Epithelial cell of proximal tubule (primary cell): ENCODE measurements around the gene IPO4. TPM values are rescaled to one million over a fixed set of nuclear protein-coding genes. Genes with fewer than 3 reads are reported as not detected.

Experiments used
- DNase-seq: peaks from one replicate; pipeline ENCODE4 v3.0.0-alpha.2; 2011; ENCODE audit warnings: low read depth
- H3K4me3 ChIP-seq: 2 replicates; pipeline ENCODE4 v1.5.1; 2011; ENCODE audit warnings: low read depth, mild to moderate bottlenecking, low read length
- total RNA-seq: library from RNA; depleted of rRNA; stranded (reverse); fragments of >200 nt; gene quantifications from 2 replicates; pipeline ENCODE4 v1.2.3, GENCODE V29; 2015
- TF ChIP-seq, protein P1 (sequence below): conservative IDR thresholded peaks from 2 replicates; pipeline ENCODE4 v1.5.1; 2012; ENCODE audit warnings: low read depth, mild to moderate bottlenecking, low read length

IPO4 gene
- total RNA-seq, 1 donor from 2014 or later = 60.4 TPM

DNA sequence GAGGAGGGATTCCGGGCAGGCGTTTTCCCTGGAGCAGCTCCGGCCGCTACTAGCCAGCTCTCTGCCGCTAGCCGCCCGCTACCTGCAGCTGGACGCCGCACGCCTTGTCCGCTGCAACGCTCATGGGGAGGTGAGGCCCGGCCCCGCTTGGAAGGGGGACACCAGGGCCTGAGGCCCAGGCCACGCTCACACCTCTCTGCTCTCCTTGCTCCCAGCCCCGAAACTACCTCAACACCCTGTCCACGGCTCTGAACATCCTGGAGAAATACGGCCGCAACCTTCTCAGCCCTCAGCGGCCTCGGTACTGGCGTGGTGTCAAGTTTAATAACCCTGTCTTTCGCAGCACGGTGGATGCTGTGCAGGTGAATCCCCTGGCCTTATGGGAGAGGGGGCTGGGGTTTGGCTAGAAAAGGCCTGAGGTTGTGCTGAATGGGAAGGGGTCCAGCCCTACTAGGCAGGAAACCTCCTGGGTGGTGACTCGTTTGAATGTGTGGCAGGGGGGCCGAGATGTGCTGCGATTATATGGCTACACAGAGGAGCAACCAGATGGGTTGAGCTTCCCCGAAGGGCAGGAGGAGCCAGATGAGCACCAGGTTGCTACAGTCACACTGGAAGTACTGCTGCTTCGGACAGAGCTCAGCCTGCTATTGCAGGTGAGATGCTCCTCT is 40.7 kb downstream of the IPO4 start:
- TF ChIP-seq, protein P1, sequence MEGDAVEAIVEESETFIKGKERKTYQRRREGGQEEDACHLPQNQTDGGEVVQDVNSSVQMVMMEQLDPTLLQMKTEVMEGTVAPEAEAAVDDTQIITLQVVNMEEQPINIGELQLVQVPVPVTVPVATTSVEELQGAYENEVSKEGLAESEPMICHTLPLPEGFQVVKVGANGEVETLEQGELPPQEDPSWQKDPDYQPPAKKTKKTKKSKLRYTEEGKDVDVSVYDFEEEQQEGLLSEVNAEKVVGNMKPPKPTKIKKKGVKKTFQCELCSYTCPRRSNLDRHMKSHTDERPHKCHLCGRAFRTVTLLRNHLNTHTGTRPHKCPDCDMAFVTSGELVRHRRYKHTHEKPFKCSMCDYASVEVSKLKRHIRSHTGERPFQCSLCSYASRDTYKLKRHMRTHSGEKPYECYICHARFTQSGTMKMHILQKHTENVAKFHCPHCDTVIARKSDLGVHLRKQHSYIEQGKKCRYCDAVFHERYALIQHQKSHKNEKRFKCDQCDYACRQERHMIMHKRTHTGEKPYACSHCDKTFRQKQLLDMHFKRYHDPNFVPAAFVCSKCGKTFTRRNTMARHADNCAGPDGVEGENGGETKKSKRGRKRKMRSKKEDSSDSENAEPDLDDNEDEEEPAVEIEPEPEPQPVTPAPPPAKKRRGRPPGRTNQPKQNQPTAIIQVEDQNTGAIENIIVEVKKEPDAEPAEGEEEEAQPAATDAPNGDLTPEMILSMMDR = no peak
- peak overlapping the region; percentile 94 for H3K4me3 ChIP-seq
- no peak for DNase-seq

DNA sequence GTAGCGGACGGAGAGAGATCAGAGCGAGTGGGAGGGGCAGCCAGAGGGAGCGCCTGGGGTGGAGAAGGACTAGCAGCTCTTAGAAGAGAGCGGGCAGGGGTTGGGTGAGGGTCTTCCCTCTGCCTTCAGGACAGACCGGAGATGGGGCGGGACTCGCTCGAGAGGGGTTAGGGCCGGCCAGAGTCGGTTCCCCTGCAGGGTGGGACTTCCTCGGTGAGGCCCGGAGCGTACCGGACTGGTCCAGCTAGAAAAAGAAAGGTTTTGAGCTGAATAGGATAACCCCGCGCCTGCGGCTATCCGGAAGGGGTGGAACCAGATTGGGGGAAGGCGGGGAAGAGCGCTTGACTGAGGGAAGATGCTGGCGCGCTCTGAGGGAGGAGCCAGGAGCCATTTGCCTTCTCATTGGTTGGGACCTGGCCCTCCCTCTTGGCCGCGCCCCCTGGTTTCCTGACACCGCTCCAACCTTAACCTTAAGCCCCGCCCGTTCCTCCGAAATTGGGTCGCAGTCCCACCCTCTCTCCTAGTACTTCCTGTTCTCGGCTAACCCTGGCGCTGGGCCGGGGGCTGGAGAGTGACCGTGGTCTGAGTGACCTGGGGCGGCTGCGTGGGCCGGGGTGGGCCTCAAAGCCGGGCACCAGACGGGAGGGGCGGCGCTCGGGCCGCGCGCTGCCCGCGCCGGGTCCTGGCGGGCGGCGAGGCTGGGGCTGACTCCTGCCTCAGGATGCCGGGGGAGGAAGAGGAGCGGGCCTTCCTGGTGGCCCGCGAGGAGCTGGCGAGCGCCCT is 41.4 kb downstream of the IPO4 start, which contains the start of gene RNF31:
RNF31 (plus strand) TSS at position 521 of the 783 bp plus-strand sequence; CDS start at position 722, 201 bp downstream.
- peak within 1 kb of the TSS; percentile 94 for H3K4me3 ChIP-seq
- DNase-seq = peak; percentile 77
- TF ChIP-seq, protein P1 = no peak

DNA sequence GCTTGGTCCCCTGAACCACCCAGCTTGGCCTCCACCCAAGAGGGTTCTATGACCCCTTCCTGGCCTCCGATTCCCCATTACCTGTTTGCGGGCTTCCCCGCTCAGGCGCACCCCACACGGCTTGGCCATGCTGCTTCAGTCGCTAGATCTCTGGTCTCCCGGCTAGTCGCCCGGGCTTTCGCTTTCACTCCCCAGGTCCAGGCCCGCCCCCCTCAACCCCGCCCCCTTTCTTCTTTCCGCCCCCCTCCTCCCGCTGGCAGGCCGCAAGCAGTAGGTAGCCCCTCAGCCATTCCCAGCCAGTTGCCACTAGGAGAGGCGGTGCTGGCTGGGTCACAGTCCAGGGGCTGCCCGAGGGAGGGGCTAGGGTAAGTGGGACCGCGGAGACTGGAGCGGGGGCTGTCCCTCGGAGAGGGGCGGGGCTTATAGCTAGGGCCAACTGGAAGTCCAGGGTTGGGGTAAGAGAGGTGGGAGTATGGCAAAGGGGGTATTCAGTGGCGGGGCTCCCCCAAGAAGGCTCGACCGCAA is 42.1 kb downstream of the IPO4 start, which contains the start of gene PSME2:
PSME2 (minus strand) TSS at position 158 of the 525 bp plus-strand sequence; CDS start at position 129, 29 bp downstream.
- peak within 1 kb of the TSS; percentile 94 for H3K4me3 ChIP-seq
- peak; percentile 66 for DNase-seq
- TF ChIP-seq, protein P1 = no peak

DNA sequence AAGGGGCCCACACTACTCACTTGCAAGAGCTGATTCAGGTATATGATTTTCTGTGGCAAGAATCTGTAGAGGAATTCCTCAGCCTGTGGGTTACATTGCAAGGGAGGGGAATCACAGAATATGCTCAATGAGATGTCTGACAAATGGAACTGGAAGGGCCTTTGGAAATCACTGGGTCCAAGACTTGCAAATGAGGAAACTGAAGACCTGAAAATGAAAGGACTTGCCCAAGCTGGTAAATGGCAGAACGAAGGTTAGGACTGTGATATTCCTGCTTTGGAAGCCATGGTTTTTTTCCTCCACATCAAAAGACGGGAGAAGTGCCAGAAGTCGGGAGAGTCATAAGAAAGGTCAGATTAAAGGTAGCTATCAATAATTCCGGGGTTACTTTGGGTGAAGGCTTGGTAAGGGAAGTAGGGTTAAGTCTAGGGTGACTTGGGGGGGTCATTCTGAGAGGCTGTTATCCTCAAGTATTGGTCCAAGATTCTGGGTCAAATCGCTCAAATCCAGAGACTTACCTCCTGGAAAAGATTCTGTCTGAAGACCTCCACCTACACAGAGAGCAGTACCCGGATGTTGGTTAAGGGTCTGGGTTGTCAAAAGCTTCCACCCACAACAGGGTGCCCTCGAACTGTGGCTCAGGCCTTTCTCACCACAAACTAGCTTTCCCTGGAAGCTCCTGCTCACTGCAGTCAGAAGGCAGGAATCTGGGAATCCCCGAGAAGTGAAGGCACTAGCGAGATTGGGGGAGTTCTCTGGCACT is 42.7 kb downstream of the IPO4 start:
- TF ChIP-seq, protein P1 = no peak
- peak overlapping the region; percentile 94 for H3K4me3 ChIP-seq
- no peak for DNase-seq

DNA sequence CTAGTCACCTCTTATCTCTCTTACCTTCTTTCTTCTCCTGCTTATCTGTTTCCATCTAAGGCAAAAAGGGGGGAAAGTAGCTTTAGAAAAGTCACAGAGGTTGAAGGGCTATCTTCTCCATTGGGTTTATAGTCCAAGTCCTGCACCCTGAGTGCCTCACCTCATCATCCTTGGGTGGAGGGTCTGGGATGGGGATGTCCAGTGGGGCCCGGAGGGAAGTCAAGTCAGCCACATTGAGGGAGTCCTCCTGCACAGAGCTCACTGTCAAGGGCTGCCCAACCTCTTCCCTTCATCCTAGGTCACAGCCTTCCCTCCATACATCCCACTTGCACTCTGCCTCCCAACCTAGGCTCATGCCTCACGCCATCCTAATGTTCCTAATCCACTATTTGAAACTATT is 43.4 kb downstream of the IPO4 start:
- TF ChIP-seq, protein P1 = no peak
- DNase-seq = no peak
- peak overlapping the region; percentile 94 for H3K4me3 ChIP-seq

DNA sequence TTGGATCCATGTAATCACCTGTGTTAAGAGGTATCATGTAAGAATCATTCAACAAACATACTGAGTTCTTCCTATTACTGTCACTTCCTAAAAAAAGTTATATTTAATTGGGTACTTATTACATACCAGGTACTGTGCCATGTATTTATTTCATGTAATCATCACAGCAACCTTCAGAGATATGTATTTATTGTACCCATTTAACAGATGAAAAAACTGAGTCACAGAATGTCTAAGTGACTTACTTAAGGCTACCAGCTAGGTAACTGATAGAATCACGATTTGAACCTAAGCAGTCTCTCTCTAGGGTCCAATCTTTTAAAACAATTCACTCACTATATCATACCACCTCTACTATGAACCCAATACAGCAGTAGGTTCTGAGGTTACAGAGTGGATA is 44.2 kb downstream of the IPO4 start:
- TF ChIP-seq, protein P1 = no peak
- no peak for DNase-seq

More for the DNA sequence above, 44.2 kb downstream of the IPO4 start:
- H3K4me3 ChIP-seq = no peak overlapping the region
